ENCODE results near the gene CYP8B1. TPM values are rescaled to one million over a fixed set of nuclear protein-coding genes. Genes with fewer than 3 reads are reported as not detected.

CYP8B1 gene
- total and polyA plus RNA-seq, 2 of the 8 experiments (the other 6 are each of a cell fraction or from before 2014, with no cell fraction given): not detected

DNA sequence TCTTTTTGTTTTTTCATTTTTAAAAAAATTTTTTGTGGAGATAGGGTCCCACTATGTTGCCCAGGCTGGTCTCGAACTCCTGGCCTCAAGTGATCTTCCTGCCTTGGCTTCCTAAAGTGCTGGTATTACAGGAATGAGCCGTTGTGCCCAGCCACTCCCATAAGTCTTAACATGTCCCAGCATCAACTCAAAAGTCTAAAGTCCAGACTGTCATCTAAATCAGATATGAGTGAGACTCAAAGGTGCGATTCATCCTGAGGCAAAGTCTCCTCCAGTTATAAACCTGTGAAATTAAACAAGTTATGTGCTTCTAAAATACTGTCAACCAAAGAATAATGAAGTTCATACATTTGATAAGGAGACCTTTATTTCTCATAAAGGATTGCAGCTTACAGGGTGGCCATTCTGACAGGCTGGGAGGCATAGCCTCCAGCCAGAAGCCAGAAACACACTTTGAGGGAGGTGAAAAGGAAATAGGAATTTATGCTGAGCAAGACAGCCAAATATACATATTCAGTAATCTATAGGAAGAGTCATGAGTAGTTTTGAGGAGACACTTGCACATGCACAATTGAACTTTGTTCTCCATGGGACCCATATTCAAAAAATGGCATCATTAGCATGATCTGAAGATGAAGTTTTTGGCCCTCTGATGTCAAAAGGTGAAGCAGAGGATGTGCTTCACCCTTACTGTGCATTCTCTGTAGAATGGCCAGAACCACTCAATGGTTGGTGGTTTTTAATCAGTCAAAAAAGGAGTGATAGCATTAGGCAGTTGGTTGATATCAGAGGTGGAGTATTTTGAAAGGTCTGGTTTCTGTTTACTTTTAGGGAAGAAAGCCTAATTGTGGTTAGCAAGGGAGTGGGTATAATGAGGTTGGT lies 19.3 kb upstream of the CYP8B1 start (continued):
- TF ChIP-seq, protein P1, sequence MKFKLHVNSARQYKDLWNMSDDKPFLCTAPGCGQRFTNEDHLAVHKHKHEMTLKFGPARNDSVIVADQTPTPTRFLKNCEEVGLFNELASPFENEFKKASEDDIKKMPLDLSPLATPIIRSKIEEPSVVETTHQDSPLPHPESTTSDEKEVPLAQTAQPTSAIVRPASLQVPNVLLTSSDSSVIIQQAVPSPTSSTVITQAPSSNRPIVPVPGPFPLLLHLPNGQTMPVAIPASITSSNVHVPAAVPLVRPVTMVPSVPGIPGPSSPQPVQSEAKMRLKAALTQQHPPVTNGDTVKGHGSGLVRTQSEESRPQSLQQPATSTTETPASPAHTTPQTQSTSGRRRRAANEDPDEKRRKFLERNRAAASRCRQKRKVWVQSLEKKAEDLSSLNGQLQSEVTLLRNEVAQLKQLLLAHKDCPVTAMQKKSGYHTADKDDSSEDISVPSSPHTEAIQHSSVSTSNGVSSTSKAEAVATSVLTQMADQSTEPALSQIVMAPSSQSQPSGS (IDR thresholded peaks at IDR 0.05; ENCODE audit: low read length): no peak
- TF ChIP-seq, protein P2, sequence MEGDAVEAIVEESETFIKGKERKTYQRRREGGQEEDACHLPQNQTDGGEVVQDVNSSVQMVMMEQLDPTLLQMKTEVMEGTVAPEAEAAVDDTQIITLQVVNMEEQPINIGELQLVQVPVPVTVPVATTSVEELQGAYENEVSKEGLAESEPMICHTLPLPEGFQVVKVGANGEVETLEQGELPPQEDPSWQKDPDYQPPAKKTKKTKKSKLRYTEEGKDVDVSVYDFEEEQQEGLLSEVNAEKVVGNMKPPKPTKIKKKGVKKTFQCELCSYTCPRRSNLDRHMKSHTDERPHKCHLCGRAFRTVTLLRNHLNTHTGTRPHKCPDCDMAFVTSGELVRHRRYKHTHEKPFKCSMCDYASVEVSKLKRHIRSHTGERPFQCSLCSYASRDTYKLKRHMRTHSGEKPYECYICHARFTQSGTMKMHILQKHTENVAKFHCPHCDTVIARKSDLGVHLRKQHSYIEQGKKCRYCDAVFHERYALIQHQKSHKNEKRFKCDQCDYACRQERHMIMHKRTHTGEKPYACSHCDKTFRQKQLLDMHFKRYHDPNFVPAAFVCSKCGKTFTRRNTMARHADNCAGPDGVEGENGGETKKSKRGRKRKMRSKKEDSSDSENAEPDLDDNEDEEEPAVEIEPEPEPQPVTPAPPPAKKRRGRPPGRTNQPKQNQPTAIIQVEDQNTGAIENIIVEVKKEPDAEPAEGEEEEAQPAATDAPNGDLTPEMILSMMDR (IDR thresholded peaks at IDR 0.05; ENCODE audit: control extremely low read depth in 1 of 3, insufficient read depth in 1 of 3, low read depth in 1 of 3, low read length in 3 of 3): no peak
- TF ChIP-seq EP300 (IDR thresholded peaks at IDR 0.05; ENCODE audit: borderline replicate concordance in 1 of 2, low read depth in 2 of 2, low read length in 2 of 2) (no peak), CBX8 (IDR thresholded peaks at IDR 0.05; ENCODE audit: borderline replicate concordance, low read depth, low read length) (no peak), TAF1 (IDR thresholded peaks at IDR 0.05; ENCODE audit: low read depth, low read length) (no peak), CBX5 (IDR thresholded peaks at IDR 0.05; ENCODE audit: low read depth, low read length) (no peak), KDM4A (IDR thresholded peaks at IDR 0.05; ENCODE audit: low read depth, low read length, severe bottlenecking) (no peak)

Data from H1 (cell line).